Spleen (tissue), 11 donors: Measurements from ENCODE around the gene ZNF586. TPM values are rescaled to one million over a fixed set of nuclear protein-coding genes. Genes with fewer than 3 reads are reported as not detected.

Experiments used
- DNase-seq: peaks from one replicate; pipeline ENCODE4 v3.0.0-alpha.2; 2020
- H3K27ac ChIP-seq, 8 donors: fragments of 200-600 bp; sonication (generic) in 7 of 8; 1 replicate in 4 of 8; 2 replicates in 4 of 8; pipeline versions ENCODE4 v1.5.0 to v1.8.0; 2016 to 2021; ENCODE audit warnings: inconsistent platforms in 4 of 8, mild to moderate bottlenecking in 4 of 8, moderate library complexity in 1 of 8
- H3K27me3 ChIP-seq, 7 donors: fragments of 200-600 bp; sonication (generic) in 6 of 7; replicated peaks in 1 of 7; 1 replicate in 4 of 7; 2 replicates in 3 of 7; pipeline versions ENCODE4 v1.5.0 to v1.8.0; 2016 to 2021; ENCODE audit warnings: inconsistent platforms in 3 of 7, mild to moderate bottlenecking in 1 of 7
- H3K36me3 ChIP-seq, 6 donors: fragments of 200-600 bp; sonication (generic) in 5 of 6; 1 replicate in 4 of 6; 2 replicates in 2 of 6; pipeline versions ENCODE4 v1.5.0 to v1.8.0; 2016 to 2021; ENCODE audit warnings: inconsistent platforms in 2 of 6
- H3K4me1 ChIP-seq, 6 donors: fragments of 200-600 bp; sonication (generic) in 5 of 6; 1 replicate in 3 of 6; 2 replicates in 3 of 6; pipeline versions ENCODE4 v1.5.0 to v1.8.0; 2016 to 2021; ENCODE audit warnings: inconsistent platforms in 3 of 6
- H3K4me3 ChIP-seq, 8 donors: fragments of 200-600 bp; sonication (generic) in 7 of 8; 1 replicate in 4 of 8; 2 replicates in 4 of 8; pipeline versions ENCODE4 v1.5.0 to v1.8.0; 2016 to 2021; ENCODE audit warnings: inconsistent platforms in 4 of 8, mild to moderate bottlenecking in 4 of 8, moderate library complexity in 2 of 8
- H3K9me3 ChIP-seq, 8 donors: fragments of 200-600 bp; sonication (generic) in 7 of 8; 1 replicate in 4 of 8; 2 replicates in 4 of 8; pipeline versions ENCODE4 v1.5.0 to v1.8.0; 2016 to 2021; ENCODE audit warnings: inconsistent platforms in 4 of 8
- CTCF ChIP-seq, 11 experiments: fragments of 200-600 bp in 7 of 11; fragments of 450-650 bp in 4 of 11; sonication (generic) in 4 of 11; IDR thresholded peaks in 8 of 11; conservative IDR thresholded peaks in 3 of 11; 1 replicate in 7 of 11; 2 replicates in 4 of 11; pipeline versions ENCODE4 v1.4.0 to v1.8.0; 2016 to 2021; ENCODE audit warnings: antibody characterized with exemption in 11 of 11, inconsistent platforms in 4 of 11, mild to moderate bottlenecking in 1 of 11
- POLR2A ChIP-seq, 3 donors: fragments of 450-650 bp; IDR thresholded peaks; one replicate each; pipeline ENCODE4 v1.5.1; 2017; ENCODE audit warnings: antibody characterized with exemption in 3 of 3, mild to moderate bottlenecking in 1 of 3
- POLR2AphosphoS5 ChIP-seq, 3 donors: sonication (generic); formaldehyde crosslinking; IDR thresholded peaks; one replicate each; pipeline ENCODE4 v1.5.1; 2017; ENCODE audit warnings: antibody characterized with exemption in 3 of 3
- WGBS, 5 donors: extraction: QIAGEN DNeasy Blood & Tissue Kit in 3 of 5; methylation state at CpG; one replicate each; pipeline versions ENCODE4 v1.1.5 to v1.1.7; 2013 to 2018; 5-methylcytosine and 5-hydroxymethylcytosine counted together
- intact Hi-C: fragments of 100-400 bp; cut with DNase I; formaldehyde crosslinking; loops from one replicate; pipeline ENCODE4 v1.15.0; 2023; ENCODE audit warnings: low total_unique reads
- polyA plus RNA-seq, 3 donors: library from polyadenylated mRNA; stranded (reverse); fragments of 200-250 nt; gene quantifications; one replicate each; pipeline ENCODE4 v1.2.1, GENCODE V29; 2013
- total RNA-seq, 7 donors: library from RNA; depleted of rRNA in 3 of 7; stranded (reverse); fragments of >200 nt in 3 of 7; fragmentation: NEBNext Ultra II Directional in 4 of 7; extraction: Animal tissue kit (Norgen Biotek cat#: 25700) in 4 of 7; gene quantifications; one replicate each; pipeline versions ENCODE4 v1.1.0 to v1.2.1, GENCODE V29; 2016 to 2021
- donor health status: healthy with polysubstance abuse.
- donor health status: DM: no; HTN: no; CAD: no; lungs with moderate emphysema.
- donor health status: DM: no; HTN: no; CAD: no.
- donor health status: Bipolar disorder and iron deficiency.
- donor health status: healthy.
- donor health status: DM: no; HTN: no; CAD: no.
- donor health status: DM: yes; HTN: yes; CAD: no.

ZNF586 gene
- total and polyA plus RNA-seq, 10 donors, result 7.3 to 45.6 (median 31.8) TPM

DNA sequence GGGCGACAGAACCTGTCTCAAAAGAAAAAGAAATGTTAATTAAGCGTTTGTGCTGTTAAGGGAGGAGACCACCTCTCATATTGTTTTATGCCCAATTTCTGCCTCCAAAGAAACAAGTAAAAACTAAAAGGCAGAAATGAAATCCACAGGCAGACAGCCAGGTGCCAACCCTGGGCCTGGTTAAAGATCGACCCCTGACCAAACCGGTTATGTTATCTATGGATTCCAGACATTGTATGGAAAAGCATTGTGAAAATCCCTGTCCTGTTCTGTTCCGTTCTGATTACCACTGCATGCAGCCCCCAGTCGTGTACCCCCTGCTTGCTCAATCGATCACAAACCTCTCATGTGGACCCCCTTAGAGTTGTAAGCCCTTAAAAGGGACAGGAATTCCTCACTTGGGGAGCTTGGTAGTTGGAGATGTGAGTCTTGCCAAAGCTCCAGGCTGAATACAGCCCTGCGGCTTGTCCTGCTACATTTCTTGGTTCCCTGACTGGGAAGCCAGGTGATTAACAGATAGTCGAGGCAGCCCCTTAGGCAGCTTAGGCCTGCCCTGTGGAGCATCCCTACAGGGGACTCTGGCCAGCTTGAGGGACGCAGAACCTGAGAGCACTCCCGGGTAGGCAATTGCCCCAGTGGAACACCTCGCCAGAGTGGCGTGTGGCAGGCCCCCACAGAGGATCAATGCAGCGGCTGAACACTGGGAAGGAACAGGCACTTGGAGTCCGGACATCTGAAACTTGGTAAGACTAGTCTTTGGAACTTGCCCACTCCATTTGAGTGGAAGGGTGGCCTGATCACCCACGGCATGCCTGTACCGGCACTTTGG lies 46.0 kb downstream of the ZNF586 start:
- no peaks in the 10 kb centered on the region for H3K9me3 ChIP-seq
- H3K4me3 ChIP-seq, result peak overlapping the region in 7 of 8 donors; percentile 72 to 96 (median 82)
- TF ChIP-seq CTCF (IDR thresholded peaks at IDR 0.05 in 8 of 11, conservative IDR thresholded peaks at IDR 0.05 in 3 of 11) (no peak), POLR2AphosphoS5 (IDR thresholded peaks at IDR 0.05) (no peak), POLR2A (IDR thresholded peaks at IDR 0.05) (no peak)
- DNase-seq, result no peak
- intact Hi-C loops, result no loop called here
- 87 to 93% (median 92%) methylated on average over 17 of the region's 17 CpGs for WGBS, 5 donors
- H3K27me3 ChIP-seq, result no peaks in the 10 kb centered on the region
- peaks cover 0 to 21% (median 1%) of the 10 kb centered on the region in 6 donors for H3K36me3 ChIP-seq
- H3K27ac ChIP-seq, result peak overlapping the region; percentile 57 to 92 (median 86)
- peaks cover 11 to 59% (median 42%) of the 10 kb centered on the region in 6 donors for H3K4me1 ChIP-seq

GRCh38 chr19:57816652-57817051 lies 47.2 kb downstream of the ZNF586 start:
- Histone ChIP-seq H3K4me1 (peaks cover 11 to 62% (median 50%) of the 10 kb centered on the region in 6 donors), H3K4me3 (no peak overlapping the region), H3K27me3 (no peaks in the 10 kb centered on the region), H3K9me3 (no peaks in the 10 kb centered on the region), H3K36me3 (peaks cover 0 to 11% (median 0%) of the 10 kb centered on the region in 6 donors), H3K27ac (no peak overlapping the region)
- 78 to 95% (median 82%) methylated on average over 7 of the region's 7 CpGs for WGBS, 5 donors
- DNase-seq, result no peak
- TF ChIP-seq CTCF (IDR thresholded peaks at IDR 0.05 in 8 of 11, conservative IDR thresholded peaks at IDR 0.05 in 3 of 11), result no peak
- no peak for TF ChIP-seq POLR2A (IDR thresholded peaks at IDR 0.05)
- no peak for TF ChIP-seq POLR2AphosphoS5 (IDR thresholded peaks at IDR 0.05)
- intact Hi-C loops, result no loop called here

GRCh38 chr19:57817976-57818375 lies 48.5 kb downstream of the ZNF586 start:
- WGBS, 5 donors, result 91 to 97% (median 93%) methylated on average over 14 of the region's 14 CpGs

More at GRCh38 chr19:57817976-57818375, 48.5 kb downstream of the ZNF586 start:
- Histone ChIP-seq H3K27me3 (no peaks in the 10 kb centered on the region), H3K4me3 (peak overlapping the region in 1 of 8 donors; percentile 75), H3K4me1 (peaks cover 5 to 63% (median 40%) of the 10 kb centered on the region in 6 donors), H3K9me3 (no peaks in the 10 kb centered on the region), H3K36me3 (peaks cover 0 to 15% (median 0%) of the 10 kb centered on the region in 6 donors), H3K27ac (no peak overlapping the region)
- intact Hi-C loops, result no loop called here
- TF ChIP-seq CTCF (IDR thresholded peaks at IDR 0.05 in 8 of 11, conservative IDR thresholded peaks at IDR 0.05 in 3 of 11) (no peak), POLR2A (IDR thresholded peaks at IDR 0.05) (no peak), POLR2AphosphoS5 (IDR thresholded peaks at IDR 0.05) (no peak)
- DNase-seq, result no peak
